Posterior vena cava (tissue), 2 donors: ENCODE data around the gene LEKR1. TPM values are rescaled to one million over a fixed set of nuclear protein-coding genes. Genes with fewer than 3 reads are reported as not detected.
"Not testable (repeated sequence)": the region's sequence is repeated elsewhere in the genome, so short reads cannot be mapped to it uniquely, and the experiment has no call there.

Experiments used
- DNase-seq: peaks from one replicate; pipeline ENCODE4 v3.0.0-alpha.2; 2020; ENCODE audit warnings: low spot score
- intact Hi-C, 2 donors: fragments of 100-400 bp; cut with DNase I; formaldehyde crosslinking; loops; one replicate each; pipeline versions ENCODE4 v1.14.1 to v1.14.2; 2022 to 2023
- total RNA-seq, 2 donors: library from RNA; stranded (reverse); fragmentation: NEBNext Ultra II Directional; extraction: Animal tissue kit (Norgen Biotek cat#: 25700); gene quantifications; one replicate each; pipeline ENCODE4 v1.2.1, GENCODE V29; 2021
- donor health status: DM: yes; HTN: yes; CAD: no.
- donor health status: DM: yes; HTN: yes; CAD: no.

Gene LEKR1
- total RNA-seq, 2 donors from 2014 or later, result 1.4 to 1.6 TPM

DNA sequence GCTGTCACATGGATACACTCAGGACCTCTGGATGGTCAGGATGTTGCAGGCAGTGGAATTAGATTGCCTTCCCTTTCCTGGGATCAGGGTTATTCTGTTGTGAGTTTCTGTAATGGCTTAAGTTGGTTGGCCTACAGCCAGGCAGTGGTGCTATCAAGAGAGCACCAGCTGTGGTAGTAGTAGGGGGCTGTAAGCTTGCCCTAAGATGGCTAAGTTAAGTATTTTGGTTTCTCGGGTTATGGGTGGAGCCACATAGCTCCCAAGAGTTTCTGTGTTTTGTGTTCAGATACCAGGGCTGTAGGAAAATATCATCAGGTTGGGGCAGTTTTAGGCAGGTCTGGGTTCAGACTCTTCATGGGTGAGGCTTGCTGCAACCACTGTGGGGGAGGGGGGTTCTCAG is 59.6 kb downstream of the LEKR1 start:
- intact Hi-C loops, result no loop called here
- peak; percentile 17 for DNase-seq

DNA sequence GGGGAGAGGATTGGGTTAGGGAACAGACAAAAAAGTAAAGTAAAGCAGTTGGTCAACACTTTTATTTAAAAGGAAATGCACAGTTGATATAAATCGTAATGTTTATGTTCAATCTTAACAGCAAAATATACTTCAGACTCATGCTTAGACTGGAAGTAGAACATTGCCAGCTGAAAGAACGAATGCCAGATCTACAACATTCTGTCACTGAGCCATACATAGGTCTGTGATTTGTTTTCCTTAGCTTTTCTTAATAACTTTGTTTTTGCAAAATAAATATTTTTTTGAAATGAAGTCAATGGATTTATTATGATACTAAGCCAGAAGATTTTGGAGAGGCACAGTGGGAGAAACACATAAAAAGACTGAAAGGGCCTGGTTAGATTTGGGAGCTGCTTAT is 62.0 kb downstream of the LEKR1 start:
- DNase-seq, result no peak
- intact Hi-C loops, result no loop called here

DNA sequence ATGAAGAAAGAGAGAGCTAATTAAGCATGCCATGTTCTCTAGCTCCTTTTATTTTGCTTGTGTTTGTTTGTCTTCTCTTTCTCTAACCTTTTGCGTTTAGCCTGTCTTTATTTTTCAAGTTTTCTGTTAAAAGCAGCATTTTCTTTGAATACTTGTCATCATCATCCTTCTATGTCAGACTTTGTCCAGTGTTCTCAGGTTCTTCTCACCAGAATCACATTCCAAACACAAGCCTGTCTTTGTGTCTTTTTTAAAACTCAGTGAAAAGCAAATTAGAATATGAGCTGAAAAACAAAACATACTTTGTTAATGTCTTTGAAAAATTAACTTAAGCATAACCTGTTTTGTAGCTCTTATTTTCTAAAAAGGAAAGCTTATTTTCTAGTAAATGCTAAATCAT is 62.4 kb downstream of the LEKR1 start:
- intact Hi-C loops, result no loop called here
- DNase-seq, result no peak

- DNase-seq, result no peak
- intact Hi-C loops, result loop anchor here in 1 of 2 donors (5.0 kb wide), 1 partner anchor 795 kb away; no protein-coding TSS in a partner anchor
These were observed 66.5 kb downstream of the LEKR1 start for GRCh38 chr3:156892701-156893100.

- peak; percentile 35 for DNase-seq
- intact Hi-C loops, result not testable (repeated sequence)
These were observed 69.2 kb downstream of the LEKR1 start for GRCh38 chr3:156895374-156895773.

DNA sequence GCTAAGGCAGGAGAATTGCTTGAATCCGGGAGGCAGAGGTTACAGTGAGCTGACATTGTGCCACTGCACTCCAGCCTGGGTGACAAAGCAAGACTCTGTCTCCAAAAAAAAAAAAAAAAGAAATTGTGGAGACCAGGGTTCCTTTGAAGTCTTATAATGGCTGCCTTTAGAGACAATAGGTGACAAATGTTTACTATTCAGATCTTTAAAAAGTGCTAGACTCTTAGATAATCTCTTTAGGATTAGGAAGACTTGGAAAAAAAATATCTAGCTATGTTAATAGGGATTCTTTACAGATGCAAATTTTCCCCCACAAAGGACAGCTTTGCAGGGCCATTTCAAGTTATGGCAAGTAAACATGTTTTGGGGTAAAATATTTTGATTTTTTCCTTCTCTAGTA is 71.7 kb downstream of the LEKR1 start:
- intact Hi-C loops, DNase-seq: not testable (repeated sequence)

- DNase-seq, result no peak
- intact Hi-C loops, result no loop called here
These were observed 72.2 kb downstream of the LEKR1 start for GRCh38 chr3:156898296-156898880.

DNA sequence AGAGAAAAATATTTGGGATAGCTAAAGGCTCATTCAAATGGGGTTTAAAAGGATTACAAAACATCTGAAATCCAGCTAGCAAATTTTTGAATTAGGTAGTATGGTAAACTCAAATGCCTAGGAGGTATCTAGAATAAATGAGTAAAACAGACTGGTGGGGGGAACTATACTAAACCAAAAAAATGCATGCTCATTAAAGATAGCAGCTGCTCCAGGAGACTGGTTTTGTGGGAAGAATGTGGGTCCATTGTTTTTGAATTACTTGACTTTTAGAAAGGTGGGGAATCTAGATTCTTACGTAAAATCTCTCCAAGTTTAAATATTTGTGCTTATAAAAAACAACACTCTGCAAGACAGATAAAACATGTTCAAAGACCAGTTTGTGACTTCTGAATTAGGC is 73.8 kb downstream of the LEKR1 start:
- intact Hi-C loops, result no loop called here
- no peak for DNase-seq

DNA sequence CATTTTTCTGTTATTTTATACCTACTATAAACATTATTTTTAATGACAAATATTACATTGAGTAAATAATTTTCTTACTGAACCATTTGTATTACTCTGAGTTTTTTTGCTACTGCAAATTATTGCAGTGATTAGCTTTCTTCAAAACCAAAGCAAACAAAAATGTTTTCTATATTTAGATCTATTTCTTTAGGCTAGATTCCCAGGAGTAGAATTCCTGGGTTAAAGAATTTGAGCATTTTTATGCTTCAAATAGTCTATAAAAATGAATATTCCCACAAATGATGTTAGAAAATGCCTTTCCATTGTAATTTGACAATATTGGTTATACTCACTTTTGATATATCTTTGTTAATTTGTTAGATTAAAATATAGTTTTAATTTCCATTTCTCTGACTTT is 76.8 kb downstream of the LEKR1 start:
- intact Hi-C loops, result no loop called here
- DNase-seq, result no peak

DNA sequence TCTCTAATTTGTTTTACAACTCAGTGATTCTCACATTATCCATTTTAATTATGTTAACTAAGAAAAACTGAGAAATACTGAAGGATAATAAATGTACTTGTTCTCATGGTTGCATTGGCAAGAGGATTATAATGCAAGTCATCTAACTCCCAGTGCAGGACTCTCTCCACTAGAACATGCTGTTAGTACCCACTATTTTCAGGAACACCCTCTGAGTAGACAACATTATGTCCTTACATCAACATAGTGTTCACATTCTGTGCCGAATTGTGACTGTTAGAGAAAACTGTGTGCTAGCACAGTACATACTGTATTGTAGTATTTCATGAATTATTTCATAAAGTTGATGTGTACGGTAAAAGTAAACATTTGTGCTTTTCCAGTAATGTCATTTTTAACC is 80.1 kb downstream of the LEKR1 start:
- intact Hi-C loops, result no loop called here
- no peak for DNase-seq

GRCh38 chr3:156908398-156908797 is 82.2 kb downstream of the LEKR1 start:
- no peak for DNase-seq
- intact Hi-C loops, result no loop called here

- DNase-seq, result no peak
- intact Hi-C loops, result no loop called here
These were observed 83.9 kb downstream of the LEKR1 start for GRCh38 chr3:156910022-156910421.

DNA sequence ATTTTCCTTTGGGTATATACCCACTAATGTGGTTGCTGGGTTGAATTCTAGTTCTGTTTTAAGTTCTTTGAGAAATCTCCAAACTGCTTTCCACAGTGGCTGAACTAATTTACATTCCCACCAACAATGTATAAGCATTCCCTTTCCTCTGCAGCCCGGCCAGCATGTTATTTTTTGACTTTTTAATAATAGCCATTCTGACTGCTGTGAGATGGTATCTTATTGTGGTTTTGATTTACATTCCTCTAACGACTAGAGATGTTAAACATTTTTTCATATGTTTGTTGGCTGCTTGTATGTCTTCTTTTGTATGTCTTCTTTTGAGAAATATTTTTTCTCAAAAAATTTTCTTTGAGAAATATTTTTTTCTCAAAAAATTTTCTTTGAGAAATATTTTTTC is 84.7 kb downstream of the LEKR1 start:
- DNase-seq, intact Hi-C loops: not testable (repeated sequence)

DNA sequence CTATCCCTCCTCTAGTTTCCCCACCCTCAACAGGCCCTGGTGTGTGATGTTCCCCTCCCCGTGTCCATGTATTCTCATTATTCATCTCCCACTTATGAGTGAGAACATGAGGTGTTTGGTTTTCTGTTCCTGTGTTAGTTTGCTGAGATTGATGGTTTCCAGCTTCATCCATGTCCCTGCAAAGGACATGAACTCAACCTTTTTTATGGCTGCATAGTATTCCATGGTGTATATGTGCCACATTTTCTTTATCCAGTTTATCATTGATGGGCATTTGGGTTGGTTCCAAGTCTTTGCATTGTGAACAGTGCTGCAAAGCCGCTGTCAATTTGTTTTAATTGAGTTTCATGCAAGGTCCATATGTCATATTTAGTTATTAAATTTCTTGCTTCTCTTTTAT is 88.1 kb downstream of the LEKR1 start:
- DNase-seq, intact Hi-C loops: not testable (repeated sequence)

DNA sequence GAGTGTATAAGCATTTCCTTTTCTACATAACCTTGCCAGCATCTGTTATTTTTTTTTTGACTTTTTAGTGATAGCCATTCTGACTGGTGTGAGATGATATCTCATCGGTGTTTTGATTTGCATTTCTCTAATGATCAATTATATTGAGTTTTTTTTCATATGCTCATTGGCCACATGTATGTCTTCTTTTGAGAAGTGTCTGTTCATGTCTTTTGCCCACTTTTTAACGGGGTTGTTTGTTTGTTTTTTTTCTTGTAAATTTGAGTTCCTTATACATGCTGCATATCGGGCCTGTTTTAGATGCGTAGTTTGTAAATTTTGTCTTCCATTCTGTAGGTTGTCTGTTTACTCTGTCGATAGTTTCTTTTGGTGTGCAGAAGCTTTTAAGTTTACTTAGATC is 89.2 kb downstream of the LEKR1 start:
- no peak for DNase-seq
- intact Hi-C loops, result no loop called here

DNA sequence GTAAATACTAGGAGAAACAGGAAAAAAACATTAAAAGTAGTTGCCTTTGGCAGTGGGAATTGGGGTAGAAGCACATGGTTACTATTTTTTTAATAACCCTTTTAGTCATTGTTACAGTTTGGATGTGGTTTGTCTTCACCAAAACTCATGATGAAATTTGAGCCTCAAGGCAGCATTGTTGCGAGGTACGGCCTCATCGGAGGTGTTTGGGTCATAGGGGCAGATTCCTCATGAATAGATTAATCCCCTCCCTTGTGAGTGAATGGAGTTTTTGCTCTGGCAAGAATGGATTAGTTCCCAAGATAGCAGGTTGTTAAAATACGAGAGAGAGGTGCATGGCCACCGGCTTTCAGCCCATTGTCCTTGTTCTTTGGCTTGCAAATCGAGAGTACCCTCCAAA is 92.6 kb downstream of the LEKR1 start:
- intact Hi-C loops, result no loop called here
- no peak for DNase-seq

DNA sequence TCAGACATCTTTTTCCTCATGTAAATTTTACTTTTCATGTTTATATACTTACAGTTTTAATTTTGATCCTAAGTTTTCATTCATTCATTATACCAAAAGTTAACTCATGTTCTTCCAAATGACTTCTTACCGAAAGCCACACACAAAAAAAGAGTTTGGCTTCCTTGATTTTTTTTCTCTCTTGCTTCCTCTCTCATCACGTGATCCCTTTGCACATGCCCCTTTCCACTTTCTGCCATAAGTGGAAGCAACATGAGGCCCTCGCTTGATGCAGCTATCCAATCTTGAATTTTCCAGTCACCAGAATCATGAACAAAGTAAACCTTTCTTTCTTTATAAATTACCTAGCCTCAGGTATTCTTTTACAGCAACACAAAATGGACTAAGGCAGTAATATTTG is 93.7 kb downstream of the LEKR1 start:
- DNase-seq, result no peak
- intact Hi-C loops, result no loop called here

GRCh38 chr3:156920399-156920798 is 94.2 kb downstream of the LEKR1 start:
- intact Hi-C loops, result no loop called here
- DNase-seq, result no peak

DNA sequence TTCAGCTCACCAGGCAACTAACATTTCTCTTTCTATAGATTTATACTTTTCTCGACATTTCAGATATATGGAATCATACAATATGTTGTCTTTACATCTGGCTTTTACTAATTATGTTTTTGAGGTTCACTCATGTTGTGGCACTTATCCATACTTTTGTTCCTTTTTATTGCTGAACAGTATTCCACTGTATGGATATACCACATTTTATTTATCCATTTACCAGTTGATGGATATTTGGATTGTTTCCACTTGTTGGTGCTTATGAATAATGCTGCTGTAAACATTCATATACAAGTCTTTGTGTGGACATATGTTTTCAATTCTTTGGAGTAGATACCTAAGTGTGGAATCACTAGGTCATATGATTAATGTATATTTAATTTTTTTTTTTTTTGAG is 97.2 kb downstream of the LEKR1 start:
- intact Hi-C loops, result no loop called here
- no peak for DNase-seq

- intact Hi-C loops, result no loop called here
- DNase-seq, result no peak
These were observed 112.6 kb downstream of the LEKR1 start for GRCh38 chr3:156938724-156939123.

GRCh38 chr3:156939315-156939714 is 113.2 kb downstream of the LEKR1 start:
- DNase-seq, result no peak
- intact Hi-C loops, result no loop called here

DNA sequence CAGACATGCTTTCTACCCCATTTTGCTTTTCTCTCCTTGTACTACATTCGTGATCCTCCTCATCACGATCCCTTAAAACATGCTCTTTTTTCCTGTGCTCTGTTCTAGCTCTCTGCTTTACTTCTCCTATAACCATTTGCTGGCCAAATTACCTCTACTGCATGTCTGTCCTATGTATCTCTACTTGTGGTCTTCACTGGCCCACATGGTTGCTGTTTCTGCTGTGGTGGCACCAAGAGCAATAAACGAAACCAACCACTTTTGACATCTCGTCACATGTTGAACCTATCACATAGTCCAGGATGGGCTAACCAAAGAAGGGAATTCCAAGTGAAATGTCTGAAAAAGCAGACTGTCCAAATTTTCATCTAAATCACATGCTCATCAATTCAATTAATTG is 115.2 kb downstream of the LEKR1 start:
- DNase-seq, result no peak
- intact Hi-C loops, result no loop called here
